Neuron (in vitro differentiated cells): ENCODE results near the gene TSPAN18.

Source experiments
- H2AFZ ChIP-seq: one replicate; pipeline ENCODE4 v1.6.1; 2013; ENCODE audit warnings: low read depth, mild to moderate bottlenecking, inconsistent platforms, low read length, moderate library complexity
- H3K27me3 ChIP-seq: one replicate; pipeline ENCODE4 v1.6.1; 2013; ENCODE audit warnings: low read length; ENCODE audit not compliant: insufficient read depth
- H3K36me3 ChIP-seq: one replicate; pipeline ENCODE4 v1.6.1; 2013; ENCODE audit warnings: low read length; ENCODE audit not compliant: insufficient read depth
- H3K4me1 ChIP-seq: one replicate; pipeline ENCODE4 v1.6.1; 2013; ENCODE audit warnings: low read length; ENCODE audit not compliant: insufficient read depth
- H3K4me3 ChIP-seq: 2 replicates; pipeline ENCODE4 v1.5.1; 2013; ENCODE audit warnings: mild to moderate bottlenecking, low read length, moderate library complexity
- H3K9me3 ChIP-seq: one replicate; pipeline ENCODE4 v1.6.1; 2013; ENCODE audit warnings: low read length

Gene TSPAN18

GRCh38 chr11:44826922-44827643, 100.3 kb downstream of the TSPAN18 start:
- no peaks in the 10 kb centered on the region for H3K36me3 ChIP-seq
- peaks cover 5% of the 10 kb centered on the region for H3K9me3 ChIP-seq
- H2AFZ ChIP-seq = no peak overlapping the region
- H3K4me3 ChIP-seq = no peak overlapping the region
- H3K4me1 ChIP-seq = peaks cover 41% of the 10 kb centered on the region
- no peaks in the 10 kb centered on the region for H3K27me3 ChIP-seq

- Histone ChIP-seq H3K9me3 (no peaks in the 10 kb centered on the region), H2AFZ (no peak overlapping the region), H3K4me1 (peaks cover 37% of the 10 kb centered on the region), H3K36me3 (no peaks in the 10 kb centered on the region), H3K4me3 (no peak overlapping the region), H3K27me3 (no peaks in the 10 kb centered on the region)
Observed at GRCh38 chr11:44828296-44828695, 101.5 kb downstream of the TSPAN18 start.

DNA sequence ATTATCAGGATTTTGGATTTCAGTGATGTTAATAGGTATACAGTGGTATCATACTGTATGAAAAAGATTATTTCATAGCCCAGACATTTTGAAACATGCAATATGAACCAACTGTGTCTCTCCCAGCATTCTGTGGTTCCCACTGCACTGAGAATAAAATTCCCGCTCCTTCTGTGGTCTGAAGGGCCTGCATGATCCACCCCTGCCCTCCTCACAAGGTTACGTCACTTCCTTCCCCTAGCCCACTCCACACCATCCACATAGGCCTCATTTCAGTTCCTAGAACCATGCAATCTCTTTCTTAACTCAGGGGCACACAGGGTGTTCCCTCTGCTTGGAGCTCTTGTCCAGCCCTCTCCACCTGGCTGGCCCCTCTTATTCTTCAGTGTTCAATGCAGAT, 103.1 kb downstream of the TSPAN18 start:
- H3K9me3 ChIP-seq = no peaks in the 10 kb centered on the region
- H3K27me3 ChIP-seq = no peaks in the 10 kb centered on the region
- no peak overlapping the region for H3K4me3 ChIP-seq
- no peak overlapping the region for H2AFZ ChIP-seq
- H3K36me3 ChIP-seq = no peaks in the 10 kb centered on the region
- H3K4me1 ChIP-seq = peaks cover 36% of the 10 kb centered on the region

GRCh38 chr11:44831605-44832394, 105.0 kb downstream of the TSPAN18 start:
- no peaks in the 10 kb centered on the region for H3K36me3 ChIP-seq
- no peaks in the 10 kb centered on the region for H3K27me3 ChIP-seq
- H3K9me3 ChIP-seq = no peaks in the 10 kb centered on the region
- H2AFZ ChIP-seq = no peak overlapping the region
- H3K4me3 ChIP-seq = no peak overlapping the region
- peaks cover 27% of the 10 kb centered on the region for H3K4me1 ChIP-seq

- Histone ChIP-seq H3K4me1 (peaks cover 26% of the 10 kb centered on the region), H3K4me3 (no peak overlapping the region)
Observed at GRCh38 chr11:44832452-44832851, 105.7 kb downstream of the TSPAN18 start.

GRCh38 chr11:44833221-44833876, 106.6 kb downstream of the TSPAN18 start:
- H2AFZ ChIP-seq = no peak overlapping the region
- H3K4me3 ChIP-seq = no peak overlapping the region
- H3K27me3 ChIP-seq = no peaks in the 10 kb centered on the region

More at GRCh38 chr11:44832452-44832851, 105.7 kb downstream of the TSPAN18 start:
- Histone ChIP-seq H3K27me3 (no peaks in the 10 kb centered on the region), H2AFZ (no peak overlapping the region), H3K9me3 (peaks cover 2% of the 10 kb centered on the region), H3K36me3 (no peaks in the 10 kb centered on the region)

GRCh38 chr11:44833877-44834452, 107.2 kb downstream of the TSPAN18 start:
- Histone ChIP-seq H3K9me3 (peaks cover 2% of the 10 kb centered on the region), H3K4me3 (no peak overlapping the region)

More at GRCh38 chr11:44833221-44833876, 106.6 kb downstream of the TSPAN18 start:
- peaks cover 24% of the 10 kb centered on the region for H3K4me1 ChIP-seq
- H3K36me3 ChIP-seq = no peaks in the 10 kb centered on the region
- H3K9me3 ChIP-seq = peaks cover 2% of the 10 kb centered on the region

DNA sequence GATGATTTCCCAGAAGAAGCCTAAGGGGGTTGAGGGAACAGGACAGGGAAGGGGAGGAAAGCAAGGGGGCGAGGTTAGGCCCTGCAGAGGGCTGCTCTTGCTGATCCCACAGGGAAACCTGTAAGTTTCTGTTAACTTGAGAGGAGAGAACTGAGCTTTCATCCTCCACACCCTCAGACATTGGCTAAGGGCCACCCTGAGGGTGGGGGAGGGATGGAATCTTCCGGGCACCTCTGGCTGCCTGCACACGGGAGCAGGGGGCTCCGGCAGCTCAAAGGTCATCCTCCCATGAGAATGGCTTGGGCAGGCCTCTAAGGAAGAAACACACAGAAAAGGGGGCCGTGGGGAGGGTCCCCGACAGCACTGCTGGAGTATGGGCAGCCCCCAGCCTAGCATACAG, 108.1 kb downstream of the TSPAN18 start:
- Histone ChIP-seq H3K9me3 (peaks cover 2% of the 10 kb centered on the region), H2AFZ (no peak overlapping the region), H3K27me3 (no peaks in the 10 kb centered on the region), H3K4me1 (peaks cover 20% of the 10 kb centered on the region), H3K36me3 (no peaks in the 10 kb centered on the region), H3K4me3 (no peak overlapping the region)

More at GRCh38 chr11:44833877-44834452, 107.2 kb downstream of the TSPAN18 start:
- H3K27me3 ChIP-seq = no peaks in the 10 kb centered on the region
- H2AFZ ChIP-seq = peak overlapping the region; percentile 19
- H3K36me3 ChIP-seq = no peaks in the 10 kb centered on the region
- H3K4me1 ChIP-seq = peaks cover 20% of the 10 kb centered on the region

GRCh38 chr11:44835296-44835695, 108.5 kb downstream of the TSPAN18 start:
- Histone ChIP-seq H3K4me1 (peaks cover 20% of the 10 kb centered on the region), H3K27me3 (no peaks in the 10 kb centered on the region), H3K36me3 (no peaks in the 10 kb centered on the region), H3K4me3 (no peak overlapping the region), H3K9me3 (peaks cover 2% of the 10 kb centered on the region), H2AFZ (no peak overlapping the region)

GRCh38 chr11:44835938-44836337, 109.2 kb downstream of the TSPAN18 start:
- H3K4me3 ChIP-seq = no peak overlapping the region
- H3K4me1 ChIP-seq = peaks cover 20% of the 10 kb centered on the region
- no peaks in the 10 kb centered on the region for H3K27me3 ChIP-seq
- H2AFZ ChIP-seq = no peak overlapping the region
- no peaks in the 10 kb centered on the region for H3K36me3 ChIP-seq
- H3K9me3 ChIP-seq = peaks cover 2% of the 10 kb centered on the region

DNA sequence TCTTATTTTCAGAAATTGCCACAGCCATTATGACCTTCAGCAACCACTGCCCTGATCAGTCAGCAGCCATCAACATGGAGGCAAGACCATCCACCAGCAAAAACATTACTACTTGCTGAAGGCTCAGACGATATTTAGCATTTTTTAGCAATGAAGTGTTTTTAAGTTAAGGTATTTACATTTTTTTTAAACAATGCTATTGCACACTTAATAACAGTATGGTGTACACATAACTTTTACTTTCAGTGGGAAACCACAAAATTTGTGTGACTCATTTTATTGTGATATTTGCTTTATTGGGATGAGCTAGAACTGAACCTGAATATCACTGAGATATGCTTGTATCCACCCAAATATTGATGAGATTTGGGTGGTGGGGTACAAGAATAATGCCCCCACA, 110.9 kb downstream of the TSPAN18 start:
- Histone ChIP-seq H3K4me1 (peaks cover 20% of the 10 kb centered on the region), H3K9me3 (peaks cover 2% of the 10 kb centered on the region), H2AFZ (no peak overlapping the region), H3K27me3 (no peaks in the 10 kb centered on the region), H3K4me3 (no peak overlapping the region), H3K36me3 (no peaks in the 10 kb centered on the region)

DNA sequence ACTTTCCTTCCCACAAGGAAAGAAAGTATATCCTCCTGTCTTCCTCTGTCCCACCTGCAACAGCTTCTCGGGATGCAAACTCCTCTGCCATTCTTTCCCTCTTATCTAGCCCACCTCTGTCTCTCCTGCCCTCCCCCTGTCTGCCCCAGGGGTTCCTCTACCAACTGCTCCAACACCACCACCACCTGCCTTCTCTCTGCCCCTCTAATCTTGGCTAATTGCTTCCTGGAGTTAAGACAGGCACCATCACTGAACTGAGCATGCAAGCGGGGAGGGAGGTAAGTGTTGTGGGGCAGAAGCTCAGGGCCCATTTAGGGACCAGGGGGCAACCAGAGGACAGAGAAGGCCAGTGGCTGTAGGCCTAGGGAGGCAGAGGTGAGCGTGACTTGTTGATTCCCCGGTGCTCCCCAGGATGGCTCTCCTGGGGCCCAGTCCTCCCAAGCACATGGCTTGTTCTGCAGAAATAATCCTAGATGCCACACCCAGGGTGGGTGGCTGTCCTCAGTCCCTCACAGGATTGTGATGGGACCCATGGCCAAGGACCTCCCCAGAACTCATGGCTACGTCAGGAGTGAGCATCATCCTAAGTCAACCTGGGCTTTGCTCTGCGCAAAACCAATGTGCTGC, 112.8 kb downstream of the TSPAN18 start:
- Histone ChIP-seq H2AFZ (no peak overlapping the region), H3K36me3 (no peaks in the 10 kb centered on the region), H3K9me3 (peaks cover 5% of the 10 kb centered on the region), H3K4me3 (no peak overlapping the region), H3K4me1 (peaks cover 8% of the 10 kb centered on the region), H3K27me3 (no peaks in the 10 kb centered on the region)
